K562 (cell line): Measurements from ENCODE around the gene ITPR1. TPM values are rescaled to one million over a fixed set of nuclear protein-coding genes. Genes with fewer than 3 reads are reported as not detected.
A peak's percentile ranks its signal among the peaks of the same experiment; 100 is the strongest.

Source experiments
- ATAC-seq: fragments of 200-7000 bp; cut with Tn5 transposase; 3 replicates; pipeline ENCODE4 v1.9.1; 2020; ENCODE audit warnings: moderate library complexity
- BruUV-seq: library from RNA; stranded (reverse); fragments of 400-500 nt; replicated peaks from 2 replicates; lab custom pipeline; 2021; lab: Mats Ljungman, UMichigan
- CTCF ChIA-PET: fragments of 300-600 bp; formaldehyde crosslinking; extraction: SDS; loops from one replicate; lab custom pipeline; 2021; ENCODE audit warnings: low intra/inter-chr PET ratio; lab: Yijun Ruan, JAX
- POLR2A ChIA-PET: fragments of 300-600, 350-650 bp; sonication (Branson Sonifier 250); formaldehyde crosslinking; extraction: SDS; loops from one replicate; lab custom pipeline; 2021; ENCODE audit warnings: antibody characterized with exemption, inconsistent platforms; lab: Yijun Ruan, JAX
- DNase-seq, 4 experiments: peaks; one replicate each; pipeline versions ENCODE4 v3.0.0 to v3.0.0-alpha.2; 2011 to 2018; ENCODE audit warnings: low spot score in 3 of 4, mixed read lengths in 3 of 4; ENCODE audit errors: extremely low read depth in 1 of 4
- FAIRE-seq: peaks from 2 replicates; lab custom pipeline; 2011; peaks lifted over from hg19 to GRCh38; lab: Jason Lieb, UNC
- H2AFZ ChIP-seq: 2 replicates; pipeline ENCODE4 v1.6.0; 2011; ENCODE audit warnings: low read depth, low read length, control low read depth, inconsistent platforms
- H3K27ac ChIP-seq: fragments of 200-600 bp; 3 replicates; pipeline ENCODE4 v1.8.0; 2011; ENCODE audit warnings: low read depth, mild to moderate bottlenecking, control low read depth, inconsistent platforms, low read length, moderate library complexity, mixed read lengths; ENCODE audit errors: extremely low read depth
- H3K27me3 ChIP-seq, 2 experiments: fragments of 300-600 bp in 1 of 2; 2 replicates in 1 of 2; 3 replicates in 1 of 2; pipeline versions ENCODE4 v1.6.0 to v1.8.0; 2011; ENCODE audit warnings: inconsistent platforms in 2 of 2, low read length in 2 of 2, mild to moderate bottlenecking in 1 of 2, mixed read lengths in 1 of 2, moderate library complexity in 1 of 2; ENCODE audit not compliant: control insufficient read depth in 2 of 2, insufficient read depth in 2 of 2
- H3K36me3 ChIP-seq: fragments of 300-600 bp; 3 replicates; pipeline ENCODE4 v1.8.0; 2011; ENCODE audit warnings: mild to moderate bottlenecking, low read length, inconsistent platforms; ENCODE audit not compliant: control insufficient read depth, insufficient read depth
- H3K4me1 ChIP-seq, 2 experiments: fragments of 200-600 bp in 1 of 2; replicated peaks in 1 of 2; 2 replicates in 1 of 2; 3 replicates in 1 of 2; pipeline versions ENCODE4 v1.5.1 to v1.8.0; 2011; ENCODE audit warnings: inconsistent platforms in 2 of 2, low read length in 2 of 2, mild to moderate bottlenecking in 1 of 2, mixed read lengths in 1 of 2, moderate library complexity in 1 of 2; ENCODE audit not compliant: control insufficient read depth in 2 of 2, insufficient read depth in 2 of 2
- H3K4me2 ChIP-seq: 2 replicates; pipeline ENCODE4 v1.6.1; 2011; ENCODE audit warnings: low read length, control low read depth, inconsistent platforms, mixed read lengths; ENCODE audit not compliant: insufficient read depth
- H3K4me3 ChIP-seq: fragments of 200-600 bp; sonication (generic), shearing (Covaris generic); 2 replicates; pipeline ENCODE4 v1.5.1; 2016; ENCODE audit warnings: control low read depth, inconsistent platforms
- H3K79me2 ChIP-seq: fragments of 200-600 bp; 3 replicates; pipeline ENCODE4 v1.8.0; 2011; ENCODE audit warnings: low read length, inconsistent platforms; ENCODE audit not compliant: control insufficient read depth, insufficient read depth
- H3K9ac ChIP-seq, 2 experiments: 2 replicates each; pipeline versions ENCODE4 v1.6.0 to v1.6.1; 2011; ENCODE audit warnings: low read depth in 2 of 2, low read length in 2 of 2, control low read depth in 1 of 2, inconsistent platforms in 1 of 2, mild to moderate bottlenecking in 1 of 2, mixed read lengths in 1 of 2; ENCODE audit not compliant: insufficient read depth in 1 of 2
- H3K9me1 ChIP-seq: one replicate; pipeline ENCODE4 v1.6.0; 2011; ENCODE audit warnings: inconsistent platforms, mild to moderate bottlenecking, low read length, moderate library complexity; ENCODE audit not compliant: control insufficient read depth, insufficient read depth
- H3K9me3 ChIP-seq: replicated peaks from 2 replicates; pipeline ENCODE4 v1.5.1; 2011; ENCODE audit warnings: low read depth, low read length, inconsistent platforms; ENCODE audit not compliant: control insufficient read depth, insufficient read depth
- H4K20me1 ChIP-seq: replicated peaks from 2 replicates; pipeline ENCODE4 v1.6.1; 2011; ENCODE audit warnings: low read length, inconsistent platforms, mixed read lengths; ENCODE audit not compliant: control insufficient read depth, insufficient read depth
- DMBX1 ChIP-seq: fragments of 250-450 bp; sonication (Bioruptor Pico); IDR thresholded peaks from 2 replicates; pipeline ENCODE4 v1.8.0; 2022; ENCODE audit warnings: inconsistent platforms, mild to moderate bottlenecking, moderate library complexity, borderline replicate concordance
- GTF2E2 ChIP-seq: fragments of 200-800 bp; sonication (Bioruptor generic); IDR thresholded peaks from 2 replicates; pipeline ENCODE4 v1.6.1; 2016; ENCODE audit warnings: missing genetic modification characterization, missing compliant biosample characterization
- HLTF ChIP-seq: fragments of 450-650 bp; IDR thresholded peaks from 2 replicates; pipeline ENCODE4 v1.6.1; 2016
- JUN ChIP-seq, 2 experiments: sonication (generic) in 1 of 2; formaldehyde crosslinking in 1 of 2; IDR thresholded peaks; 2 replicates each; pipeline versions ENCODE4 v1.6.1 to v1.8.0; 2012 to 2022; ENCODE audit warnings: borderline replicate concordance in 2 of 2, mild to moderate bottlenecking in 2 of 2, improper control_type of control experiment in 1 of 2, low read depth in 1 of 2, low read length in 1 of 2, missing genetic modification reagents in 1 of 2
- MCM7 ChIP-seq, 2 experiments: fragments of 450-650 bp; IDR thresholded peaks; 2 replicates each; pipeline ENCODE4 v1.6.1; 2016 to 2018
- MEF2D ChIP-seq: conservative IDR thresholded peaks from 2 replicates; pipeline ENCODE4 v1.6.1; 2016; ENCODE audit warnings: low read depth, missing genetic modification characterization, missing compliant biosample characterization
- POLR3G ChIP-seq: IDR thresholded peaks from 2 replicates; pipeline ENCODE4 v1.6.1; 2011; ENCODE audit not compliant: insufficient read length, insufficient replicate concordance; ENCODE audit errors: extremely low read depth
- PYGO2 ChIP-seq: fragments of 450-650 bp; IDR thresholded peaks from 2 replicates; pipeline ENCODE4 v1.6.1; 2016; ENCODE audit warnings: mild to moderate bottlenecking, missing genetic modification characterization, moderate library complexity, missing compliant biosample characterization
- TAF1 ChIP-seq: IDR thresholded peaks from 2 replicates; pipeline ENCODE4 v1.6.1; 2011; ENCODE audit warnings: mild to moderate bottlenecking, low read length, moderate library complexity; ENCODE audit not compliant: insufficient read depth, control insufficient read depth, severe bottlenecking; ENCODE audit errors: extremely low read depth
- TCFL5 ChIP-seq: fragments of 250-450 bp; sonication (Bioruptor Pico); conservative IDR thresholded peaks from 2 replicates; pipeline ENCODE4 v1.6.1; 2021; ENCODE audit warnings: mild to moderate bottlenecking, moderate library complexity, matching md5 sums
- TRIM28 ChIP-seq: fragments of 450-650 bp; IDR thresholded peaks from 2 replicates; pipeline ENCODE4 v1.6.1; 2017
- ZNF197 ChIP-seq: fragments of 200-800 bp; sonication (Bioruptor generic); IDR thresholded peaks from 2 replicates; pipeline ENCODE4 v1.6.1; 2016; ENCODE audit warnings: low read depth, missing genetic modification characterization, missing compliant biosample characterization
- ZSCAN32 ChIP-seq: fragments of 450-650 bp; formaldehyde crosslinking; IDR thresholded peaks from 2 replicates; pipeline ENCODE4 v1.4.0; 2020; ENCODE audit warnings: mild to moderate bottlenecking, moderate library complexity
- WGBS: fragments of 100-300 bp; shearing (Covaris generic); methylation state at CpG from one replicate; pipeline ENCODE4 v1.1.6; 2016; ENCODE audit warnings: low coverage, mixed read lengths; ENCODE audit not compliant: insufficient coverage; ENCODE audit errors: missing lambda C conversion rate; 5-methylcytosine and 5-hydroxymethylcytosine counted together
- in situ Hi-C: fragments of 300-500 bp; cut with MboI; formaldehyde crosslinking; loops from 4 replicates; pipeline ENCODE4 v1.15.0; 2018; ENCODE audit warnings: inconsistent platforms, mixed read lengths
- intact Hi-C: fragments of 100-400 bp; cut with micrococcal nuclease; formaldehyde crosslinking; loops from 2 replicates; pipeline ENCODE4 v1.14.2; 2022
- polyA plus RNA-seq, 8 experiments: library from polyadenylated mRNA; depleted of rRNA in 4 of 8; stranded (reverse) in 5 of 8; unstranded in 3 of 8; fragments of >200 nt; fragmentation: Nextera tagmentation in 2 of 8; fragmentation: Illumina TruSeq in 1 of 8; extraction: Ambion mirVana in 2 of 8; extraction: Trizol in 1 of 8; gene quantifications; 2 replicates each; pipeline versions ENCODE4 v1.2.1 to v1.2.3, GENCODE V29; 2011 to 2014; ENCODE audit warnings: inconsistent platforms in 1 of 8, missing spikeins in 1 of 8
- total RNA-seq, 7 experiments: library from RNA; depleted of rRNA in 6 of 7; stranded (reverse); fragments of >200 nt in 6 of 7; fragmentation: Illumina TruSeq in 2 of 7; extraction: Trizol in 2 of 7; gene quantifications; 2 replicates each; pipeline versions ENCODE4 v1.2.1 to v1.2.3, GENCODE V29; 2011 to 2021; ENCODE audit warnings: low replicate concordance in 1 of 7
- TF ChIP-seq, protein P1 (sequence below): fragments of 200-800 bp; sonication (Bioruptor generic); IDR thresholded peaks from 2 replicates; pipeline ENCODE4 v1.6.1; 2016; ENCODE audit warnings: missing genetic modification characterization, missing compliant biosample characterization
- TF ChIP-seq, protein P2 (sequence below): fragments of 450-650 bp; formaldehyde crosslinking; IDR thresholded peaks from 2 replicates; pipeline ENCODE4 v1.4.0; 2020; ENCODE audit warnings: mild to moderate bottlenecking, moderate library complexity

The ITPR1 gene
- total and polyA plus RNA-seq, 9 of the 15 experiments (the other 6 are each of a cell fraction or from before 2014, with no cell fraction given): 22.4 to 40.0 (median 27.4) TPM

GRCh38 chr3:4768521-4768920 lies 275.4 kb downstream of the ITPR1 start (continued):
- no peak for TF ChIP-seq MEF2D (tag)
- no peak for TF ChIP-seq ZNF197 (CRISPR knock-in tag)
- TF ChIP-seq TCFL5 (CRISPR knock-in tag): no peak
- no peak for TF ChIP-seq GTF2E2 (tag)

- no peak overlapping the region for H3K27ac ChIP-seq
- no TSS peak for BruUV-seq
- no peaks in the 10 kb centered on the region for H3K79me2 ChIP-seq
- no peaks in the 10 kb centered on the region for H4K20me1 ChIP-seq
- intact Hi-C loops (loop anchor here (1.0 kb wide), 1 partner anchor 206 kb away; no protein-coding TSS in a partner anchor), in situ Hi-C loops (no loop called here)
- H2AFZ ChIP-seq: no peak overlapping the region
- ATAC-seq: peak; percentile 55
- H3K4me1 ChIP-seq: peaks cover 4 to 15% of the 10 kb centered on the region in 2 experiments
- no peaks in the 10 kb centered on the region for H3K27me3 ChIP-seq
- CTCF ChIA-PET: no interaction called here
- peak in 1 of 4 experiments; percentile 23 for DNase-seq
- H3K9me3 ChIP-seq: peaks cover 9% of the 10 kb centered on the region
- no peaks in the 10 kb centered on the region for H3K9me1 ChIP-seq
- no peak overlapping the region for H3K9ac ChIP-seq
- no peak overlapping the region for H3K4me2 ChIP-seq
- H3K4me3 ChIP-seq: no peak overlapping the region
- no peak for FAIRE-seq
- H3K36me3 ChIP-seq: peaks cover 7% of the 10 kb centered on the region; the same call in 2 of the 3 replicates
- POLR2A ChIA-PET: interaction anchor here (1.5 kb wide), 1 partner anchor 11 kb away, joined by 5 read pairs; no protein-coding TSS in a partner anchor
- WGBS: 60% methylated on average over 5 of the region's 5 CpGs
- TF ChIP-seq POLR3G: no peak
- no peak for TF ChIP-seq JUN (IDR thresholded peaks at IDR 0.05; ENCODE audit: borderline replicate concordance, low read depth, low read length)
- TF ChIP-seq JUN (CRISPR knock-in tag; IDR thresholded peaks at IDR 0.05; ENCODE audit: borderline replicate concordance): no peak
- no peak for TF ChIP-seq ZSCAN32 (CRISPR knock-in tag)
- TF ChIP-seq, protein P1, sequence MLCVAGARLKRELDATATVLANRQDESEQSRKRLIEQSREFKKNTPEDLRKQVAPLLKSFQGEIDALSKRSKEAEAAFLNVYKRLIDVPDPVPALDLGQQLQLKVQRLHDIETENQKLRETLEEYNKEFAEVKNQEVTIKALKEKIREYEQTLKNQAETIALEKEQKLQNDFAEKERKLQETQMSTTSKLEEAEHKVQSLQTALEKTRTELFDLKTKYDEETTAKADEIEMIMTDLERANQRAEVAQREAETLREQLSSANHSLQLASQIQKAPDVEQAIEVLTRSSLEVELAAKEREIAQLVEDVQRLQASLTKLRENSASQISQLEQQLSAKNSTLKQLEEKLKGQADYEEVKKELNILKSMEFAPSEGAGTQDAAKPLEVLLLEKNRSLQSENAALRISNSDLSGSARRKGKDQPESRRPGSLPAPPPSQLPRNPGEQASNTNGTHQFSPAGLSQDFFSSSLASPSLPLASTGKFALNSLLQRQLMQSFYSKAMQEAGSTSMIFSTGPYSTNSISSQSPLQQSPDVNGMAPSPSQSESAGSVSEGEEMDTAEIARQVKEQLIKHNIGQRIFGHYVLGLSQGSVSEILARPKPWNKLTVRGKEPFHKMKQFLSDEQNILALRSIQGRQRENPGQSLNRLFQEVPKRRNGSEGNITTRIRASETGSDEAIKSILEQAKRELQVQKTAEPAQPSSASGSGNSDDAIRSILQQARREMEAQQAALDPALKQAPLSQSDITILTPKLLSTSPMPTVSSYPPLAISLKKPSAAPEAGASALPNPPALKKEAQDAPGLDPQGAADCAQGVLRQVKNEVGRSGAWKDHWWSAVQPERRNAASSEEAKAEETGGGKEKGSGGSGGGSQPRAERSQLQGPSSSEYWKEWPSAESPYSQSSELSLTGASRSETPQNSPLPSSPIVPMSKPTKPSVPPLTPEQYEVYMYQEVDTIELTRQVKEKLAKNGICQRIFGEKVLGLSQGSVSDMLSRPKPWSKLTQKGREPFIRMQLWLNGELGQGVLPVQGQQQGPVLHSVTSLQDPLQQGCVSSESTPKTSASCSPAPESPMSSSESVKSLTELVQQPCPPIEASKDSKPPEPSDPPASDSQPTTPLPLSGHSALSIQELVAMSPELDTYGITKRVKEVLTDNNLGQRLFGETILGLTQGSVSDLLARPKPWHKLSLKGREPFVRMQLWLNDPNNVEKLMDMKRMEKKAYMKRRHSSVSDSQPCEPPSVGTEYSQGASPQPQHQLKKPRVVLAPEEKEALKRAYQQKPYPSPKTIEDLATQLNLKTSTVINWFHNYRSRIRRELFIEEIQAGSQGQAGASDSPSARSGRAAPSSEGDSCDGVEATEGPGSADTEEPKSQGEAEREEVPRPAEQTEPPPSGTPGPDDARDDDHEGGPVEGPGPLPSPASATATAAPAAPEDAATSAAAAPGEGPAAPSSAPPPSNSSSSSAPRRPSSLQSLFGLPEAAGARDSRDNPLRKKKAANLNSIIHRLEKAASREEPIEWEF (CRISPR knock-in tag): no peak
- TF ChIP-seq TAF1: no peak
- TF ChIP-seq, protein P2, sequence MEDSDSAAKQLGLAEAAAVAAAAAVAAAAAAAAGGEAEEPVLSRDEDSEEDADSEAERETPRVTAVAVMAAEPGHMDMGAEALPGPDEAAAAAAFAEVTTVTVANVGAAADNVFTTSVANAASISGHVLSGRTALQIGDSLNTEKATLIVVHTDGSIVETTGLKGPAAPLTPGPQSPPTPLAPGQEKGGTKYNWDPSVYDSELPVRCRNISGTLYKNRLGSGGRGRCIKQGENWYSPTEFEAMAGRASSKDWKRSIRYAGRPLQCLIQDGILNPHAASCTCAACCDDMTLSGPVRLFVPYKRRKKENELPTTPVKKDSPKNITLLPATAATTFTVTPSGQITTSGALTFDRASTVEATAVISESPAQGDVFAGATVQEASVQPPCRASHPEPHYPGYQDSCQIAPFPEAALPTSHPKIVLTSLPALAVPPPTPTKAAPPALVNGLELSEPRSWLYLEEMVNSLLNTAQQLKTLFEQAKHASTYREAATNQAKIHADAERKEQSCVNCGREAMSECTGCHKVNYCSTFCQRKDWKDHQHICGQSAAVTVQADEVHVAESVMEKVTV (CRISPR knock-in tag): peak; percentile 26; the same call in 1 of the 2 replicates
- TF ChIP-seq HLTF: no peak
- no peak for TF ChIP-seq PYGO2 (tag)
- TF ChIP-seq TRIM28: no peak
- no peak for TF ChIP-seq DMBX1 (CRISPR knock-in tag)
- TF ChIP-seq MCM7 (IDR thresholded peaks at IDR 0.05): no peak
Observed at GRCh38 chr3:4770561-4770960, 277.4 kb downstream of the ITPR1 start.
